ENCODE measurements around the gene ACVR2A.

DNA sequence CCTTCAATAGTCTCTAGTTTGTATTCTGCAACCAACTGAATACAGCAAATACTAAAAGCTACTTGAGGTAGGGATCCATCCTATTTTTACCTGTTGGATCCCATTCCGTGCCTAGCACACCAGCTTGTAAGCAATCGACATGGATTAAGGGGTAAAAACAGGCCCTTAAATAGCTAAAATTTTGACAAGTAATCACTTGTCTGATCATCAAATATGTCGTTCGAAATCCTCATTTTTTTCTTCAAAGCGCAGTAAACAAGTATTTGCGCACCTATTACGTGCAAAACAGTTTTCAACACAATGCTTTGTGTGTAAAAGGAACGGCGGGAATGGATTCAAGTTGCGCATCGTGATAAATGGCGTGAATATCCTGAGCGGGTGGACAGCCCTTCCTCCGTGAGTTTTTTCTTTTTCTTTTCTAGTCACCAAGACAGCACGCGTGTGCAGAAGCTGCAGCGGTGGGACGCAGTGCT lies 1.4 kb upstream of the ACVR2A start:
- no peak for TF ChIP-seq POLR2A (IDR thresholded peaks at IDR 0.05)
- TF ChIP-seq, protein P1, sequence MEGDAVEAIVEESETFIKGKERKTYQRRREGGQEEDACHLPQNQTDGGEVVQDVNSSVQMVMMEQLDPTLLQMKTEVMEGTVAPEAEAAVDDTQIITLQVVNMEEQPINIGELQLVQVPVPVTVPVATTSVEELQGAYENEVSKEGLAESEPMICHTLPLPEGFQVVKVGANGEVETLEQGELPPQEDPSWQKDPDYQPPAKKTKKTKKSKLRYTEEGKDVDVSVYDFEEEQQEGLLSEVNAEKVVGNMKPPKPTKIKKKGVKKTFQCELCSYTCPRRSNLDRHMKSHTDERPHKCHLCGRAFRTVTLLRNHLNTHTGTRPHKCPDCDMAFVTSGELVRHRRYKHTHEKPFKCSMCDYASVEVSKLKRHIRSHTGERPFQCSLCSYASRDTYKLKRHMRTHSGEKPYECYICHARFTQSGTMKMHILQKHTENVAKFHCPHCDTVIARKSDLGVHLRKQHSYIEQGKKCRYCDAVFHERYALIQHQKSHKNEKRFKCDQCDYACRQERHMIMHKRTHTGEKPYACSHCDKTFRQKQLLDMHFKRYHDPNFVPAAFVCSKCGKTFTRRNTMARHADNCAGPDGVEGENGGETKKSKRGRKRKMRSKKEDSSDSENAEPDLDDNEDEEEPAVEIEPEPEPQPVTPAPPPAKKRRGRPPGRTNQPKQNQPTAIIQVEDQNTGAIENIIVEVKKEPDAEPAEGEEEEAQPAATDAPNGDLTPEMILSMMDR (IDR thresholded peaks at IDR 0.05) = no peak

Measured in esophagus squamous epithelium (tissue), 4 donors.